Esophagus mucosa (tissue), 1 donor: ENCODE results near the gene IL17B. TPM values are rescaled to one million over a fixed set of nuclear protein-coding genes. Genes with fewer than 3 reads are reported as not detected.
A peak's percentile ranks its signal among the peaks of the same experiment; 100 is the strongest.

Source experiments
- ATAC-seq: fragments of 200-7000 bp; cut with Tn5 transposase; one replicate; pipeline ENCODE4 v1.9.1; 2020
- total RNA-seq: library from RNA; stranded (reverse); gene quantifications from one replicate; pipeline ENCODE4 v1.2.4, GENCODE V29; 2023
- donor health status: DM: yes; HTN: yes; CAD: no.

The IL17B gene, protein sequence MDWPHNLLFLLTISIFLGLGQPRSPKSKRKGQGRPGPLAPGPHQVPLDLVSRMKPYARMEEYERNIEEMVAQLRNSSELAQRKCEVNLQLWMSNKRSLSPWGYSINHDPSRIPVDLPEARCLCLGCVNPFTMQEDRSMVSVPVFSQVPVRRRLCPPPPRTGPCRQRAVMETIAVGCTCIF
- total RNA-seq = 0.28 TPM

DNA sequence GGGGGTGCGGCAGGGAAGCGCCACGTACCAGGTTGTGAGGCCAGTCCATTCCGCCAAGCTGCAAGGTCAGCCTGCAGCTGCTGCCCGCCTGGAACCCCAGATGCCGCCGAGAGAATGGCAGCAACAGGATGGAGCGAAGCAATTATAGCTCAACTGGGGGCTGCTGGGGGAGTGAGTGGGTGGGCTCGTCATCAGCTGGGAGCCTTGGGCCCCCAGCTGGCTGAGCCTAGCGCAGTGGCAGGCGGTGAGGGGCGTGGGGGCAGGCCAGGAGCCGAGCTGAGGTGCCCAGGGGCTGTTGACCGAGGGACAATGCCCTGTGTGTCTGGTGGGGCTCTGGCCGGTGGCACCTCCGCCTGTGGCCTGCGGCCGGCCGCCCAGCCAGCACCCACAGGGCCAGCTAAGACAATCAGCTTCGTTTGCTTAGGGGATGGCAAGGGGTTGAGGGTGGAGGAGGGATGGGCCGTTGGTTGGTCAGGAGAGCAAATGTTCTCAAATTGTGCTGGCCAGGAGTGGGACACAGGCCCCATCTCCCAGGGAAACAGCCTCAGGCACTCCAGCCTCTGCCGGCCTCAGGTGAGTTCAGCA, at the start of gene IL17B:
IL17B (minus strand) TSS at position 116 of the 585 bp plus-strand sequence; CDS start at position 49, 67 bp downstream.
- no peak for ATAC-seq

DNA sequence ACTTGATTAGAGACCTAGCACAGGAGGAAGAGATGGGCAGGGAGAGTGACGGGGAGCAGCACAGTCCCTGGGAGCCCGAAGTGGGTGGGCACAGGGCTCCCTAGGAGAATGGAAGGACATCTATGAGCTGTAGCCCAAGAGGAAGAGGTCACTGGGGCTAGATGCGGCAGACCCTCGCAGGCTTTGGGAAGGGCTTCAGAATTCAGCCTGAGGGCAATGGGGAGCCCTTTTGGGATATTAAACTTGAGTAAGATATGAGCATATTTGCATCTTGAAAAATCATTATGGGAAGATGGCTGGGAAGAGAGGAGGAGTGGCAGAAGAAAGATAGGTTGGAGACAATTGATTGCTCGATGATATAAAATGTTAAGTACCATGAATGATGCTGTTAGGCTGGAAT, 48.9 kb upstream of the IL17B start:
- ATAC-seq = no peak

DNA sequence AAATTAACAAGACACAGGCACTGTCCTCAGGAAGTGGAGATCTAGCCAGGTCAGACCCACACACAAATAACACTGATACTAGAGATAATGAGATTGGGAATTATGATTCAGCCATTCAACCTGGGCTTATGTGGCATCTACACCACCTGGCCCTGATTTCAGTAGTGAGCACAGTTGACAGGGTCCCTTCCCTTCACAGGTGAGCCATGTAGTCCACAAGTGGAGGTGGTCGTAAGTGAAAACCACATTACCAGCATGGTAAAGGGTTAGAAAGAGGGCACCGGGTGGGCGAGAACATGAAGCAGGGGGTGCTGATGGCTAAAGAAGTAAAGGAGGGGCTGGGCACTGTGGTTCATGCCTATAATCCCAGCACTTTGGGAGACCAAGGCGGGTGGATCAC, 48.3 kb upstream of the IL17B start:
- no peak for ATAC-seq

DNA sequence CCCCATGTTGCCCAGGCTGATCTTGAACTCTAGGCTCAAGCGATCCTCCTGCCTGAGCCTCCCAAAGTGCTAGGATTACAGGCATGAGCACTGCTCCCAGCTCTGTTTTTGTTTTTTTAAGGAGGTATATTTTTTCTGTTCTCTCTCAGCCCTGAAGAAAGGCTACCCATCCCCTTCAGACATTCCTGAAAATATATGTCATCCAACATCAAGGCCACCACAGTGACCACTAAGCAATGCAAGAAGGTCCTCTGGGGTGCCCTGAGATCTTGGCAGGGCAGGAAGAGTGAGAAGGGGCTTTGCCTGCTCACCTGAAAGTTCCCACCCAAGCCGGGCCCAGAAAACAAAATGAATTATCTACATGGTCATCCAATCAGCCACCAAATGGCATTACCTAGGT, 47.8 kb upstream of the IL17B start:
- no peak for ATAC-seq

DNA sequence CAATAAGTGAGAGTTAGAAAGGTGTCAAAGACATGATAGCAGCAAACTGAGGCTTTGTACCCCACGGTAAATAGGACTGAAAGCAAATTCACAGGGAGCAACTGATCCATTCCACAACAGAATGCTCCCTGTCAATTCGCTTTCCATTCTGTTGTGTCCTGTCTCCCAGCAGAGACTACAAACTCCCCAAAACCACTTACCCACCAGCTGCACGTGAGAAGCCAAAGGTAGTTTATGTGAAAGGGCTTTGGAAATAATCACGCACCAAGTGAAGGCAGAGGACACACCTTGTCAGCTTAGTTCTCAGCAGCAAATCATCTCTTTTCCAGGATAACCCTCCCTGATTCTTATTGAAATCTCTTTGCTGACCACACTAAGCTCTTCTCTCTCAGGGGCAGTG, 46.6 kb upstream of the IL17B start:
- ATAC-seq = no peak

DNA sequence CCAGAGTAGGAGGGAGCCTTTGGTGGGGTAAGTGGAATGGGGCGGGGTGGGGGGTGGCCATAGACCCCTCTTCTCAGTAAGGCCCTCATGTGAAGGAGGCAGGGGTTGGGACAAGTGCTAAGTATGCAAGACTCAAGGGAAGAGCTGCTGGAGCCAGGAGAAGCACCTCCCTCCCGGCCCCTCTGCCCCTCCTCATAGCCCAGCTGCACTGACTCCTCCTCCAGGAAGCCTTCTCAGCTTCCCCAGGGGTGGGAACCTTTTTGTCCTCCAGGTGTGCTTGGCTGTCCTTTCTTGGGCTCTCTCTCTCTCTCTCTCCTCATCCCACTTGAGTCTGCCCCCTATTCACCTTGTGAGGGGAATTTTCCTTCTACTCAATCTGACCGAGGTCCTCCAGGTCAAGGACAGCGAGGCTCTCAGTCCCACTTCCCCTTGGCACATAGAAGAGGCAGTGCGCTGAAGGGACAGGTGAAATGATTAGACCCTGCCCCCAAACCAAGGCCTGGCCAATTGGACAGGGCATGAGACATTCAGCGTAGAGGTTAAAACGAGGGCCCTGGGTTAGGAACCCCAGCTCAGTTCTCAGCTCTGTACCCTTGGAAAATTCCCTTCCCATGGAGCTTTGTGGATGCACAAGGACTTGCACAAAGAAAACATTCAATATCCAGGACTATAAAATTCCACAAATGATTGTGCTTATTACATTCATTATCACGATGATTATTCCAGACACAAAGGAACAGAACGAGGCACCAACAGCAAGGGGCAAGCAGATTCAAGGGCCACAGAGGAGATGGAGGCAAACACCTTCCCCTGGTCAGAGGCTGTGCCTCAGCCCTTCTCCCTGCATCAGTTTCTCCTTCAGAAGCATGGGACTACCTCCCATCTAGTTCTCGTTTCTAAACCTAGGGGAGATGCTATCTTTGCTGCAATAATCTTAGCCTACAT, 45.6 kb upstream of the IL17B start:
- ATAC-seq = no peak

DNA sequence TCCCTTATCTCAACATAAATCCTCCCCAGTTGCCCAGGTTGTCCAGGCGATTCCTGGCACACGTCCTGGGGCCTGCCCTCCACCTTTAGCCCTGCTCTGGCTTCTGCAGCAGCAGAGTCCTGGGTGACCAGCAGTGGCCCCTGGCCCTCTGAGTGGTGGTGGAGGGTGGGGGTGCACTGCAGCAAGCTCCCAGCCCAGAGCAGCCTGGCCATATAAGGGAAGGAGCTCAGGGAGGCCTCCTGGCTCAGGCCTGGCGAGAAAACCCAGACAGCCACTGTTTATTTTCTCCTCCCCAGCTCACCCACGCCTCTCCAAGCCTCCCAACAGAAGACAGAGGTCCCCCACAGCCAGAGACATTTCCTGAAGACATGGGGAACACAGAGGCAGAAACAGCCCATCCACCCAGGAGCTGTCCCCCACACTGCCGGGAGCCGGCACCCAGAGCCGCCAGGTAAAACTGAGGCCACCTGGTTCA, 44.7 kb upstream of the IL17B start:
- ATAC-seq = no peak

DNA sequence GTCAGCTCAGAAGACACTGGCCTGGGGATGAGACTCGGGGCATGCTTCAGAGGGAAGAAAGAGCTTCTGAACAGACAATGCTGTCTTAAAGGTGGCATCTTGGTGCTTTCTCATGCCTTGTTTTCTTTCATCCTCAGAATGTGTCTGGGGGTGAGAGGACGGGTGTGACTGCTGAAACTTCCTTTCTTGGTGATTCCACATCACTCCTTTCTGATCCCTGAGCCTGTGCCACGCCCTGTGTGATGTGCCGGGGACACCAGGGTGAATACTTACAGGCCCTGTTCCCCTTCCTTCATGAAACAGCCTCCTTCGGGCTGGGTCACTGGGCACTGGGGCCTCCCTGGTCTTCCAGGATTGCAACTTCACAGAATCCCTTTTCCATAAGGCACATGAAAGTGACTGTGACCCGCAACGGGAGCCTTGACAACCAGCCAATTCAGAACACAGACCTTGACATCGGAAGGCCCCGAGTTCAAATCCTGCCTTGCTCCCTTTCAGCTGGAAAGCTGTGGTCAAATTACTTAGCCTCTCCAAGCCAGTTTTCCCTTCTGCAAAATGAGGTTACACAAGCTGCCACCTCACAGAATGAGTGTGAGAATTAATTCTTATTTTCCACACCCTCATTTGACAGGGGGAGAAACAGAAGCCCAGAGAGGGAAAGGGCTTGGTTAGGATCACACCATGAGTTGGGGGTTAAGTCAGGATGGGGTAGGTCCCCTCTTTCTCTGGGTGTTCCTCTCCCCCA, 44.1 kb upstream of the IL17B start:
- ATAC-seq = peak; percentile 30

DNA sequence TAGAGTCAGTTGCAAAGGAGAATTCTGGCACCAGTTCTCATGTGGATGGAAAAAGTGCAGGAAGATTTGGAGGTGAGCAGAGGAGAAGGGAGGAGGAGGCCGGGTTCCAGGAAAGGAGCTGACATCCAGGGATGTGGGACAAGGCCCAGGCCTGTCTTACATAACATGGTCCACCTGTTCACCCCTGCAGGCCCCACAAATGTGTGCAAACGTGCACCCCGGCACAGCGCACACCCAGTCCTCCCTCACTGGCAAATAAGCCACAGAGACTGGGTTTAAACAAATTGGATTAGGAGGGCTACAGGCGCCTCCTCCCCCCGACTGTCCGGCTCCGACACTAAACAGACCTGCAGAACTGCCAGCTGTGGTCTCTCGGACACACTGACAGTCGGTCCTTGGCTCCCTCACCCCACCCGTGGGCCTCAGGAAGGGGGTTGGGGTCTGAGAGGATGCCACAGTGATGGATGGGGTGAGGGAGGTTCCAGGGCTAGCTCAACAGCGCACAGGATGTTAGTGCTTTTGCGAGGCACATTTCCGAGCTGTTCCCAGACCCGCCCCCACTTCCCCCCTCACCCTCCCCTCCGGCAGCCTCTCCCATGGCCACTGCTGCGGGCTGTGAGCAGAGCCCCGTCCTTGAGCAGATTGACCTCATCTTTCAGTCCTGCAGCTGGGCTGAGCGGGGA, 43.4 kb upstream of the IL17B start:
- peak; percentile 20 for ATAC-seq

DNA sequence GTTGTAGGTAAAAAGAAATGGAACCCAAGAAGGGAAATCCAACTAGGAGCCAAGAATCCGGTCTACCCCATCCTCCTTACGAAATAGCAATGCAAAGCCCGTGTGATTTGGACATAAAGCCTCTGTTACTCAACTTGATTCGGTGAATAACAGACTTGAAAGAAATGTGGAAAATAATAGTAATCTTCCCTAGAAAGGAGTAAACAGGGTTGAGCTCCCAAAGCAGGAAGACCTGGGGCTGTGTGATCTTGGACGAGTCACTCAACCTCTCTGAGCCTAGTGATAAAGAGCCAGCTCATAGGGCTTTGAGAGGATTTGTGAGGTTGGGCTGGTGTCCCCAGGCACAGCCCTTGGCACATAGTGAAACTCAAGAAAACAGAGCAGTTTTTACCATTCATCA, 42.7 kb upstream of the IL17B start:
- peak; percentile 82 for ATAC-seq

DNA sequence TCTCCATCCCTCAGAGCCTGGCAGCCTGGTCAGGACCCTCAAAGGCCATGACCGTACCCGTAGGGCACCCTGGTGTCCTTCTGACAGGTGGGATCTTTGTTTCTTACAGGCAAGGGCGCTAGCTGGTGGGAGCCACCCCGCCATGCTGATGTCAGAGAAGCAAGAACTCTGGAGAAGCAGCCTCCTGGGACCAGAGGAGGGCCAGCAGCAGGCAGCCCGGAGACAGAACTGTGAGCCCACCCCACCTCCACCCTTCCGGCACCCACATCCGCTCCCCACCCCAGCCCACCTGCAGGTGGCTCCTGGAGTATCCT, 42.2 kb upstream of the IL17B start:
- no peak for ATAC-seq

DNA sequence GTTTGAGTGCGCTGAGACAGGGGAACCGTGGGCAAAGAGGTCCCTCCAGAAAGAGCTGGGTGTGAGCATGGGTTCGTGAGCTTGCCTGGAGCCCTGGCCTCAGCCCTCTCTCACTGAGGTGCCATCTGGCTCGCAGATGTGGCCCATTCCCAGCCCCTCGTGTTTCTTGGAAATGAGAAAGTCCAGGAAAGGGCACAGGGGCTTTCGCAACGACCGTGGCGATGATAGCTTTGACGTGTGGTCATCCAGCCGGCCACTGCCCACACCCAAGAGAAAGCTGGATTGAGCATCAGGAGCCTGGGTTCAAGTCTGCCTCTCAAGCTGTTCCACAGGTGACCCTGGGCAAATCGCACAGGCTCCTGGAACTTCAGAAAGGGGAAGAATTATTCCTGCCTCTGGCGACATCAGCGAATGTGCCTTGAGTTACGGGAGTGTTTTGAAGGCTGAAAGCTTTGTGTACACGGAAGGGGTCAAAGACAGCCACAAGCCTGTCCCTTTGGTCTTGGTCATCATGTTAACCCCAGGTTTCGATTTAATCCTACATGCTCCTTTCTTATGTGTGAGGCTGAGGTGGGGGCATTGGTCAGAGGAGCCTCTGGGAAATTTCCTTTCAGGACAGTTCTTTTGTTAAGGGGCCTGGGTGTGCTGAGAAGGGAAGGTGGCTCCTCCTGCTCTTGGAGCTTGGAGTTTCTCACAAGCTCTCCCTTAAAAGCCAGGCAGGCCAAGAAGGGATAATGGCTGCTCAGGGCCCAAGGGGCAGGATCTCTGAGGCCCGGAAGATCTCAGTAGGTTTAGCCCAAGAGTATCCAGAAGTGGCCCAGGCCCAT, 41.7 kb upstream of the IL17B start:
- ATAC-seq = no peak

DNA sequence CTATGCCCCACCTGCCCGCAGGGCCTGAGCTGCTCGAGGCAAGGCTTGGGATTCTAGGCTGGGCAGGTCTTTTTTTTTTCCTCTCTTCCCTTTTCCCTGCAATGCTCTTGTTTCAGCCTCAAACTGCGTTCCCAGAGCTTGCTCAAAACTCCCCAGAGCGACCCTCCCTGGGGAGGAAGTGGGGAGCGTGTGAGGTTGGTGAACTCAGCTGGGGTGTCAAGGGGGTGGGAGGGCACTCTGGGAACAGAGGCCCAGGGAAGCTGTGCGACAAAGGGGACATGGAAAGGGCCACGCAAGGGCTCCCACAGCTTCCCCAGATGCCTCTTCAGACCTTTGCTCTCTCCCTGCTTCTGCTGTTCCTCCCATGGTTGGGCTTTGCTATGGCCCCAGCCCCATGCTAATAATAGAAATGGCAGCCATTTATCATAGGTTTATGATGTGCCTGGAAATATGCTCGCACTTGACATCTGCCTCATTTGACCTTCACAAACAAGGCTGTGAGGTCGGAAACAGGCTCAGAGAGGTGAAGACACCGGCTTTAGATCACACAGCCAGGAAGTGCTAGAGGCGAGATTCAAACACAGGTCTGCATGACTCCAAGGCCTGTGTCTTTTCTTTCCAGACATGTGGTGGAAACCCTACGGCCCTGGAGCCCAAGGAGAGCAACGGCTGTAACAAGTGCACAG, 40.9 kb upstream of the IL17B start:
- no peak for ATAC-seq

DNA sequence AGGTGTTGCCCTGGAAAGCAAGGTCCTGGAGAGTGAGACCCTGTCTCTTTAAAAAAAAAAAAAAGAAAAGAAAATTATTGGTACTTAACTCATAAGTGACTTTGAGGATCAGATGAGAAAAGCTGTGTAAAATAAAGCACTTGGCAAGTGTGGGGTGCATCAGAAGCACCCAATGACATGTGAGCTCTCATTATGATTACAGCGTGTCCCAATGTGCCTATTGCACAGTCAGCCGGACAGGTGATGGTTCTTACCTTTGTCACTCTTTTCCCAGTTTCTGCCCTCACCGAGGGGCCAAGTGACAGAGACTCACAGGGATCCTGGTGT, 40.4 kb upstream of the IL17B start:
- ATAC-seq = no peak

DNA sequence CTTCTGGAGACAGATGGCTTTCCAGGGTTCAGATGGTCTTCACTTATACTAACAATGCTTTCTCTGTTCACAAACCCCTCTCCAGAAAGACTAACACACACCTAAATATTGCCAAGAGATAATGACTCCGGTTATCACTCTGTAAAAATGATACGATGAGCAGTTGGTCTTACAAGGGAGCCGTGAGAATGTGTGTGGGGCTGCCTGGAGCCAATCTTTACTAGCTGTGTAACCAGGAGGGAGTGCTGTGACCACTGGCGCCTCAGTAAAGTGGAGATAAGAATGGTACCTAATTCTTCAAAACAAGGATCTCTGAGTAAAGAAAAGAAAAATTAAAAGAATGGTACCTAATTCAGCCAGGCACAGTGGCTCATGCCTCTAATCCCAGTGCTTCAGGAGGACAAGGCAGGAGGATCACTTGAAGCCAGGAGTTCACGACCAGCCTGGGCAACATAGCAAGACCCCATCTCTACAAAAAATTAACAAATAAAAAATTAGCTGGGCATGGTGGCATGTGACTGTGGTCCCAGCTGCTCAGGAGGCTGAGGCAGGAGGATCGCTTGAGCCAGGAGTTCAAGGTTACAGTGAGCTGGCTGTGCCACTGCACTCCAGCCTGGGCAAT, 39.9 kb upstream of the IL17B start:
- no peak for ATAC-seq

DNA sequence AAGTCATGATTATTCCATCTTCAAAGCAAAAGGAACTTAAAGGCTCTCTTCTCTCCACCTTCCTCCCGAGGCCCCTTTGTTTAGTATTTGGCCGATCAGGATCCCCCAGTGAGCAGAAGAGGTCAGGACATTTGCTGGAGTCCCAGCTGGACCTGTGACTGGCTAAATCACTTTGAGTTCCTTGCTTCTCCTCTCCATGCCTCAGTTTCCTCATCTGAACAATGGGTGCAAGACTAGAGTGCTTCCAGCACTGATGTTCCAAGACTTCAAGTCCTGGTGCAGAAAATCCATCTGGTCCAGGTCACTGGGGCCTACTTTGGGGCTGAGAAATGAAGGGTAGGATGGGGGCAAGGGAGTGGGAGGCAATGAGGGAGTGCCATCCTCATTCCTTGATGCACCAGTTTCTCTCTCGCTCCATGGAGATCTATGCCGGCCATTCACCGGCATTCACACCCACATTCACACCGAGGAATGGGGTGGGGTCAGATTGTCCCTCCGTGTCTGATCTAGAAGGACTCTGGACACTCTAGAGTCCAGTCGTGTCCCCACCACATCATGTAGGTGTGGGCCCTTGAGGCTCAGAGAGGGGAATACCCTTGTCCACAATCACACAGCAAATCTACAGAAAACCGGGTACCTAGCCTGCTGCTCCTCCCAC, 38.7 kb upstream of the IL17B start:
- ATAC-seq = no peak

DNA sequence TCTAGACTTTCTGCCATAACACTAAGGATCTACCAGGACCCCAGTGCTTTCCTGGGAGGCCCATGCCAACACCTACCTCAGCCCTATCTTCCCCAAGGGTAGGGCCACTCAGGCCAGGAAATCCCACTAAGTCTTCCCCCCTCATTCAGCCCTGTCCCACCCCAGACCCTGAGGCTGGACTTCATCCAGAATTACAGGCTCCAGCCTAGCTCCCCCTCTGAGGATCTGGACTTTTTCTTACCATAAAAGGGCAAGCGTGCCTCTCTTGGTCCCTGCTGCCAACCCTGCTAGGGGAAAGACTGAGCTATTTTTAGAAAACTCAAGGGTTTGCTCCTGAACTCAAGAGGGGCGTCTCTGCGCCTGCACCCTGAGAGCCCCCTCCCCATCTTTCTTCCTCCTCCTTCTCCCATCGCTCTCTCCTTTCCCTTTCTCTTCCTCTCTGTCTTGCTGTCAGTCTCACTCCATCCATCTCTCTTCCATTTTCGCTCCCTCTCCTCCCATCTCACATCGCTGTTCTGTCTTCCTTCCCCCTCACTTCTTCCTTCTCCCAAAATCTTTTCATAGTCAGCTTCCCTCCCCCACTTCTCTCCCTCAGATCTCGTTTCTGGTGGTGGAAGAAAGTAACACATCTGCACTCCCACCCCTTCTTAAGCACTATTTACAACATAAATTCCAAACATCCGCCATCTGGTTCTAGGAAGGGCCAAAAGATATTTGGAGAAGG, 38.1 kb upstream of the IL17B start:
- ATAC-seq = no peak

DNA sequence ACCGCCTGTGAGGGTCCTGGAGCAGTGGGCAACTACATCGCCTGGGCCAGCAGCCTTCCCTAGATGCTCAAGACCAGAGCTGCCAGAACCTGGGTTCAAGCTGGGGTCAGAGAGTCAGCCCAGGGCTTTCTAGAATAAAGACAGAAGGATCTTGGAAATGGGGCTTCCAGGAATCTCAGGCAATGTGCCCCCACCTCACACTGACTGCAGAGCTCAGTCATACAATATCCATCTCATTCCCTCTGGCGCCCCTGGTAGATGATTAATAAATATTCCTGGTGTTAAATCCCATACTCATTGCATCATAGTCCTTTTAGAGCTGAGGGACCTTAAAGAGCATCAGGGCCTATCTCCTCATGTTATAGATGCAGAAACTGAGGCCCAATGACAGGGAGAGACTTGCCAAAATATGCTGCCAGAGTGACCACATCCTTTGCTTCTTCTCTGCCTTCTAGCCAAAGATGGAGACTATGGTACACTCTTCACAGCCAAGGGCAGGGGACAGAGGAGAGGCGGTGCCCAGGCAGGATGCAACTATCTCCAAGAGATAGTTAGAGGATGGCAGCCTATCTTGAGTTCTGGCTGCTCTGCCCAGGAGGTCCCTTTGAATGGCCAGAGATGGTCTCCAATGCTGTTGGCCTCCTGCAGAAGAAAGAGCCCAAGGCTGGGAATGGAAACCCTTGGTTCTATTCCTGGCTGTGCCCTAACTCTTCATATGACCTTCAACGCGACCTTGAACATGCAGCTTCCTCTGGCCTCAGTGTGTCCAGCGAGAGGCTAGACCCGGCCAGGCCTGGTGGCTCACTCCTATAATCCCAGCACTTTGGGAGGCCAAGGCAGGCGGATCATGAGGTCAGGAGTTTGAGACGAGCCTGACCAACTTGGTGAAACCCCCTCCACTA, 36.2 kb upstream of the IL17B start:
- ATAC-seq = no peak
